CD4-positive, alpha-beta T cell treated with Interleukin-12 subunit alpha and Interleukin-12 subunit beta, for 1 hour (primary cell): Measurements from ENCODE around the gene TPRN.
A peak's percentile ranks its signal among the peaks of the same experiment; 100 is the strongest.

Experiments used
- DNase-seq: peaks from one replicate; pipeline ENCODE4 v3.0.0-alpha.2; 2020

TPRN gene

GRCh38 chr9:137236238-137236935 is 35.8 kb upstream of the TPRN start:
- DNase-seq, result peak; percentile 92

GRCh38 chr9:137235424-137236237 is 35.1 kb upstream of the TPRN start:
- DNase-seq, result no peak

GRCh38 chr9:137234758-137235423 is 34.4 kb upstream of the TPRN start:
- DNase-seq, result no peak

GRCh38 chr9:137234055-137234697 is 33.6 kb upstream of the TPRN start:
- no peak for DNase-seq

GRCh38 chr9:137233143-137233980 is 32.8 kb upstream of the TPRN start:
- DNase-seq, result no peak

GRCh38 chr9:137232510-137232909 is 32.0 kb upstream of the TPRN start:
- DNase-seq, result no peak

- DNase-seq, result no peak
These were observed 31.6 kb upstream of the TPRN start for GRCh38 chr9:137232101-137232500.

GRCh38 chr9:137231372-137232039 is 31.0 kb upstream of the TPRN start:
- DNase-seq, result no peak

- DNase-seq, result no peak
These were observed 30.3 kb upstream of the TPRN start, which contains the start of gene SLC34A3 for GRCh38 chr9:137230705-137231371. Gene SLC34A3 (plus strand): TSS chr9:137230901. CDS start chr9:137231703, 802 bp downstream.

- no peak for DNase-seq
These were observed 29.6 kb upstream of the TPRN start for GRCh38 chr9:137229903-137230704.

GRCh38 chr9:137228968-137229896 is 28.7 kb upstream of the TPRN start:
- DNase-seq, result no peak

- DNase-seq, result no peak
These were observed 28.0 kb upstream of the TPRN start for GRCh38 chr9:137228506-137228967.

GRCh38 chr9:137227853-137228505 is 27.4 kb upstream of the TPRN start:
- no peak for DNase-seq

- DNase-seq, result peak; percentile 85
These were observed 26.7 kb upstream of the TPRN start, which contains the start of gene RNF224 for GRCh38 chr9:137227054-137227852. Gene RNF224 (plus strand): TSS chr9:137227502. CDS start chr9:137228336, 834 bp downstream.

GRCh38 chr9:137226338-137227053 is 26.0 kb upstream of the TPRN start:
- DNase-seq, result no peak

- DNase-seq, result no peak
These were observed 25.3 kb upstream of the TPRN start for GRCh38 chr9:137225699-137226331.
